WTC11 (cell line): ENCODE results near the gene RIPOR3. TPM values are rescaled to one million over a fixed set of nuclear protein-coding genes. Genes with fewer than 3 reads are reported as not detected.
A peak's percentile ranks its signal among the peaks of the same experiment; 100 is the strongest.
"Not testable (repeated sequence)": the region's sequence is repeated elsewhere in the genome, so short reads cannot be mapped to it uniquely, and the experiment has no call there.

ENCODE experiments used
- ATAC-seq: fragments of 200-7000 bp; cut with Tn5 transposase; 2 replicates; pipeline ENCODE4 v1.10.0; 2021; ENCODE audit warnings: mild to moderate bottlenecking, moderate library complexity
- CTCF ChIA-PET: fragments of 300-600 bp; sonication (Branson Sonifier 250); formaldehyde crosslinking; loops from one replicate; lab custom pipeline; 2021; ENCODE audit warnings: antibody characterized with exemption; lab: Charles Lee
- POLR2A ChIA-PET: fragments of 350-600 bp; sonication (Branson Sonifier 250); formaldehyde crosslinking; loops from one replicate; lab custom pipeline; 2021; ENCODE audit warnings: antibody characterized with exemption; lab: Charles Lee
- DNase-seq: peaks from one replicate; pipeline ENCODE4 v3.0.0; 2021; ENCODE audit warnings: low spot score
- H3K27ac Mint-ChIP-seq: 2 replicates; pipeline ENCODE4 v1.8.0; 2021; ENCODE audit warnings: mixed read lengths
- H3K27me3 Mint-ChIP-seq: 2 replicates; pipeline ENCODE4 v1.8.0; 2021; ENCODE audit warnings: low read depth, mild to moderate bottlenecking, moderate library complexity, mixed read lengths
- H3K36me3 Mint-ChIP-seq: 2 replicates; pipeline ENCODE4 v1.8.0; 2021; ENCODE audit warnings: mixed read lengths
- H3K4me1 Mint-ChIP-seq: 2 replicates; pipeline ENCODE4 v1.8.0; 2022; ENCODE audit warnings: mixed read lengths
- H3K4me3 Mint-ChIP-seq: 2 replicates; pipeline ENCODE4 v1.8.0; 2021; ENCODE audit warnings: mild to moderate bottlenecking, moderate library complexity, mixed read lengths
- H3K9me3 Mint-ChIP-seq: 2 replicates; pipeline ENCODE4 v1.8.0; 2021; ENCODE audit warnings: mixed read lengths
- ESRRA ChIP-seq: sonication (generic); formaldehyde crosslinking; IDR thresholded peaks from 2 replicates; pipeline ENCODE4 v1.8.1; 2022; ENCODE audit warnings: mild to moderate bottlenecking, missing genetic modification reagents, borderline replicate concordance
- FOXK1 ChIP-seq: sonication (generic); formaldehyde crosslinking; IDR thresholded peaks from 2 replicates; pipeline ENCODE4 v1.8.0; 2022; ENCODE audit warnings: mild to moderate bottlenecking, moderate library complexity, missing genetic modification reagents
- KAT7 ChIP-seq: sonication (generic); formaldehyde crosslinking; IDR thresholded peaks from 2 replicates; pipeline ENCODE4 v1.8.1; 2023; ENCODE audit warnings: missing genetic modification reagents, mild to moderate bottlenecking, borderline replicate concordance
- MXD4 ChIP-seq: fragments of 250-450 bp; sonication (Bioruptor Pico); IDR thresholded peaks from 2 replicates; pipeline ENCODE4 v1.8.0; 2021; ENCODE audit warnings: mild to moderate bottlenecking, moderate library complexity, borderline replicate concordance
- NR1H2 ChIP-seq: sonication (generic); formaldehyde crosslinking; IDR thresholded peaks from 2 replicates; pipeline ENCODE4 v1.9.0; 2021; ENCODE audit warnings: mild to moderate bottlenecking, moderate library complexity, missing genetic modification reagents
- PRDM15 ChIP-seq: sonication (generic); formaldehyde crosslinking; IDR thresholded peaks from 2 replicates; pipeline ENCODE4 v1.8.0; 2022; ENCODE audit warnings: missing genetic modification reagents
- ZBTB21 ChIP-seq: sonication (generic); formaldehyde crosslinking; IDR thresholded peaks from 2 replicates; pipeline ENCODE4 v1.8.1; 2023; ENCODE audit warnings: mild to moderate bottlenecking, missing genetic modification reagents, borderline replicate concordance
- ZNF423 ChIP-seq: fragments of 250-450 bp; sonication (Bioruptor Pico); IDR thresholded peaks from 2 replicates; pipeline ENCODE4 v2.1.2; 2022; ENCODE audit warnings: mild to moderate bottlenecking, moderate library complexity
- ZNF532 ChIP-seq: fragments of 250-450 bp; sonication (Bioruptor Pico); IDR thresholded peaks from 2 replicates; pipeline ENCODE4 v1.9.0; 2021; ENCODE audit warnings: mild to moderate bottlenecking, borderline replicate concordance
- total RNA-seq: library from RNA; stranded (reverse); gene quantifications from 3 replicates; pipeline ENCODE4 v1.2.3, GENCODE V29; 2021
- TF ChIP-seq, protein P1 (sequence below): sonication (generic); formaldehyde crosslinking; IDR thresholded peaks from 2 replicates; pipeline ENCODE4 v1.8.1; 2023; ENCODE audit warnings: mild to moderate bottlenecking, missing genetic modification reagents, moderate library complexity

RIPOR3 gene
- total RNA-seq, 1 experiment from 2014 or later, result 6.5 TPM

- no peak for DNase-seq
- ATAC-seq, result no peak
- Mint-ChIP-seq H3K27me3 (no peaks in the 10 kb centered on the region), H3K4me1 (peaks cover 24% of the 10 kb centered on the region), H3K4me3 (no peak overlapping the region), H3K9me3 (peaks cover 3% of the 10 kb centered on the region; the same call in 1 of the 2 replicates), H3K27ac (peak overlapping the region; percentile 84), H3K36me3 (peaks cover 2% of the 10 kb centered on the region; the same call in 1 of the 2 replicates)
- POLR2A ChIA-PET, result no interaction called here
- CTCF ChIA-PET, result interaction anchor here (0.7 to 2.4 kb wide), 4 partner anchors 15 to 116 kb away, joined by 3 to 9 read pairs (median 4); partner anchors contain the start of gene BCAS4
- TF ChIP-seq ZNF532 (CRISPR knock-in tag) (no peak), NR1H2 (CRISPR knock-in tag) (no peak), FOXK1 (CRISPR knock-in tag) (no peak)
- TF ChIP-seq, all 79 proteins: peak for 0
Measured at GRCh38 chr20:50678169-50678898, 13.0 kb downstream of the RIPOR3 start.

- Mint-ChIP-seq H3K9me3 (peaks cover under 1% of the 10 kb centered on the region; the same call in 1 of the 2 replicates), H3K4me3 (no peak overlapping the region), H3K4me1 (peaks cover 24% of the 10 kb centered on the region), H3K36me3 (peaks cover under 1% of the 10 kb centered on the region; the same call in 1 of the 2 replicates), H3K27me3 (no peaks in the 10 kb centered on the region), H3K27ac (no peak overlapping the region)
- no peak for DNase-seq
- no peak for ATAC-seq
- CTCF ChIA-PET, result interaction anchor here (0.7 to 2.4 kb wide), 2 partner anchors 13 to 1395 kb away, joined by 3 to 9 read pairs; no protein-coding TSS in a partner anchor
- POLR2A ChIA-PET, result interaction anchor here (0.7 kb wide), 1 partner anchor 149 kb away, joined by 3 read pairs; no protein-coding TSS in a partner anchor
- no peak for TF ChIP-seq ESRRA
- TF ChIP-seq, protein P1, sequence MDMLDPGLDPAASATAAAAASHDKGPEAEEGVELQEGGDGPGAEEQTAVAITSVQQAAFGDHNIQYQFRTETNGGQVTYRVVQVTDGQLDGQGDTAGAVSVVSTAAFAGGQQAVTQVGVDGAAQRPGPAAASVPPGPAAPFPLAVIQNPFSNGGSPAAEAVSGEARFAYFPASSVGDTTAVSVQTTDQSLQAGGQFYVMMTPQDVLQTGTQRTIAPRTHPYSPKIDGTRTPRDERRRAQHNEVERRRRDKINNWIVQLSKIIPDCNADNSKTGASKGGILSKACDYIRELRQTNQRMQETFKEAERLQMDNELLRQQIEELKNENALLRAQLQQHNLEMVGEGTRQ (CRISPR knock-in tag), result no peak
- TF ChIP-seq KAT7, result no peak
- no peak for TF ChIP-seq PRDM15 (CRISPR knock-in tag)
- TF ChIP-seq ZBTB21 (CRISPR knock-in tag), result no peak
- TF ChIP-seq MXD4 (CRISPR knock-in tag), result no peak
- TF ChIP-seq ZNF423 (CRISPR knock-in tag), result no peak
Measured at GRCh38 chr20:50676858-50677257, 14.5 kb downstream of the RIPOR3 start.

DNA sequence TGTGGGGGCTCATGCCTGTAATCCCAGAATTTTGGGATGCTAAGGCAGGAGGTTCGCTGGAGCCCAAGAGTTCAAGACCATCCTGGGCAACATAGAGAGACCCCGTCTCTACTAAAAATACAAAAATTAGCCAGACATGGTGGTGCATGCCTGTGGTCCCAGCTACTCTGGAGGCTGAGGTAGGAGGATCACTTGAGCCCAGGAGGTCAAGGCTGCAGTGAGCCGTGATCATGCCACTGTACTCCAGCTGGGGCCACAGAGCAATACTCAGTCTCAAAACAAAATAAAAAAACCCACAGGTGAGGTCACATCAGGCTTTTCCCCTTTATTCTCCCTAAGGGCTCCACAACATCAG, 15.0 kb downstream of the RIPOR3 start:
- CTCF ChIA-PET, result interaction anchor here (0.7 to 2.4 kb wide), 3 partner anchors 13 to 50 kb away, joined by 3 to 9 read pairs (median 4); no protein-coding TSS in a partner anchor

More for the DNA sequence above, 15.0 kb downstream of the RIPOR3 start:
- H3K27ac Mint-ChIP-seq, POLR2A ChIA-PET, H3K9me3 Mint-ChIP-seq, DNase-seq, H3K4me3 Mint-ChIP-seq, ATAC-seq, H3K27me3 Mint-ChIP-seq, H3K36me3 Mint-ChIP-seq: not testable (repeated sequence)
- H3K4me1 Mint-ChIP-seq, result peaks cover 24% of the 10 kb centered on the region
